HepG2 (cell line): ENCODE measurements around the gene NPDC1. TPM values are rescaled to one million over a fixed set of nuclear protein-coding genes. Genes with fewer than 3 reads are reported as not detected.

ENCODE experiments used
- CENPX ChIP-seq: sonication (generic); formaldehyde crosslinking; IDR thresholded peaks from 2 replicates; pipeline ENCODE4 v1.9.0; 2021; ENCODE audit warnings: mild to moderate bottlenecking, missing genetic modification reagents, moderate library complexity
- E2F2 ChIP-seq: sonication (generic); formaldehyde crosslinking; IDR thresholded peaks from 2 replicates; pipeline ENCODE4 v1.4.0; 2020; ENCODE audit warnings: missing genetic modification reagents, borderline replicate concordance
- JUNB ChIP-seq: sonication (generic); formaldehyde crosslinking; IDR thresholded peaks from 2 replicates; pipeline ENCODE4 v1.8.0; 2022; ENCODE audit warnings: missing genetic modification reagents, mild to moderate bottlenecking, borderline replicate concordance
- RBM22 ChIP-seq: fragments of 200-400 bp; formaldehyde crosslinking; optimal IDR thresholded peaks from 2 replicates; pipeline ENCODE3; 2017; ENCODE audit warnings: mild to moderate bottlenecking, low read length, moderate library complexity
- REL ChIP-seq: sonication (generic); formaldehyde crosslinking; conservative IDR thresholded peaks from 2 replicates; pipeline ENCODE4 v1.8.0; 2022; ENCODE audit warnings: mild to moderate bottlenecking, missing genetic modification reagents, moderate library complexity
- SRSF1 ChIP-seq: fragments of 200-400 bp; formaldehyde crosslinking; optimal IDR thresholded peaks from 2 replicates; pipeline ENCODE3; 2017; ENCODE audit warnings: mild to moderate bottlenecking, low read depth, low read length, moderate library complexity
- ZFP37 ChIP-seq: sonication (generic); formaldehyde crosslinking; IDR thresholded peaks from 2 replicates; pipeline ENCODE4 v1.4.0; 2020; ENCODE audit warnings: missing genetic modification reagents, borderline replicate concordance
- ZNF556 ChIP-seq: sonication (generic); formaldehyde crosslinking; IDR thresholded peaks from 2 replicates; pipeline ENCODE4 v1.4.0; 2020; ENCODE audit warnings: mild to moderate bottlenecking, missing genetic modification reagents, borderline replicate concordance
- polyA plus RNA-seq, 8 experiments: library from polyadenylated mRNA; depleted of rRNA in 3 of 8; stranded (reverse) in 7 of 8; unstranded in 1 of 8; fragments of >200 nt; fragmentation: Illumina TruSeq in 4 of 8; extraction: Trizol in 4 of 8; gene quantifications; 2 replicates each; pipeline versions ENCODE4 v1.2.1 to v1.2.3, GENCODE V29; 2011 to 2016; ENCODE audit warnings: low read depth in 4 of 8, missing spikeins in 1 of 8, mixed read lengths in 1 of 8; ENCODE audit not compliant: insufficient read depth in 1 of 8
- total RNA-seq, 5 experiments: library from RNA; depleted of rRNA; stranded (reverse); fragments of >200 nt; fragmentation: Illumina TruSeq; extraction: Trizol; gene quantifications; 2 replicates each; pipeline ENCODE4 v1.2.3, GENCODE V29; 2016; ENCODE audit warnings: low read depth in 1 of 5
- TF ChIP-seq, protein P1 (sequence below): sonication (generic); formaldehyde crosslinking; IDR thresholded peaks from 2 replicates; pipeline ENCODE4 v1.9.0; 2021; ENCODE audit warnings: mild to moderate bottlenecking, missing genetic modification reagents
- TF ChIP-seq, protein P2 (sequence below): IDR thresholded peaks from 2 replicates; pipeline ENCODE4 v1.6.1; 2016; ENCODE audit warnings: low read depth
- TF ChIP-seq, protein P3 (sequence below): sonication (generic); formaldehyde crosslinking; IDR thresholded peaks from 2 replicates; pipeline ENCODE4 v1.4.0; 2020; ENCODE audit warnings: mild to moderate bottlenecking, low read depth, missing genetic modification reagents
- TF ChIP-seq, protein P4 (sequence below): sonication (generic); formaldehyde crosslinking; conservative IDR thresholded peaks from 2 replicates; pipeline ENCODE4 v1.4.0; 2020; ENCODE audit warnings: missing genetic modification reagents

The NPDC1 gene
- total and polyA plus RNA-seq, 2 of the 13 experiments (the other 11 are each of a cell fraction or from before 2014, with no cell fraction given): 0.84 to 5.4 TPM

DNA sequence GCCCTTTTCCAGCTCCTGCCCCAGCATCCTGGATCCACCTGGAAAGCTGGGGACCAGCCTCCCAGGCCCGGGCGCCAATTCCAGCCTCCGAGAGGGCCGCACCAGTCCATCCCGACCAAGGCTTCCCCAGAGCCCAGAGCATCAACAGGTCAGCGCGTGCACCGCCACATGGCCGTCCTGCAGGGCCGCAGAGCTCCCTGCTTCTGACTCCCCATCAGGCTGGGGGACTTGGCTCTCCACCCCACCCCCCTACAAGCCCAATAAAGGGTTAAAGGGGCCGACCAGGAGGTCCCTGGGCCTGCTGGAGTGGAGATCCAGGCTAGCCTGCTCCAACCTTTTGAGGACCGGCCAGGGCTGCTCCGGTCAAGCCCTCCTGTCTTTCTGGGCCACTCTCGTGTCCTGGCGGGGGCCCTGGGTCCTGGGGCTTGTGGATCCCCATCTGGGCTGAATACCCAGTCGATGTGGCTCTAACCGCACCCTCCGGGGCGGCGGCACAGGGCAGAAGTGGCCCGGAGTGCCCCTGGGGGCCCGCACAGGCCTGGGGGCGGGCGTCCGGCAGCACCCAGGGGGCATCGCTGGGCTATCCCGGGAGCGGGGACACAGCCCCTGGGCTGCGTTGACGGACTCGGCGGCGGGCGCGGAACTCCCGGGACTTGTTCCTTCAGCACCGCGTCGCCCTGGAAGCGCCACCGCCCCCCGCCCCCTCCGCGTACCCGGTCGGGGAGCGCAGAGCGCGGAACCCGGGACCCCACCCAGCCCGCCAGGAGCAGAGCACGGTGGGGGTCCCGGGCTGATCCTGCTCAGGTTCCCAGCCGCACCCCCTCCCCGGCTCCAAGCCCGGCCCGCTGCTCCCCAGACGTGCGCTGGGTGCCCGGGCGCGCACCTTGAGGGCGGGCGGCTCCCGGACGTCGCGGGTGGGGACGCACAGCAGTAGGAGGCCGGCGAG is 7.3 kb upstream of the NPDC1 start (continued):
- TF ChIP-seq REL (CRISPR knock-in tag) (no peak), RBM22 (no peak), ZNF556 (no peak), ZFP37 (CRISPR knock-in tag) (no peak), SRSF1 (no peak), JUNB (no peak), E2F2 (CRISPR knock-in tag) (no peak), CENPX (no peak)
- TF ChIP-seq, protein P1, sequence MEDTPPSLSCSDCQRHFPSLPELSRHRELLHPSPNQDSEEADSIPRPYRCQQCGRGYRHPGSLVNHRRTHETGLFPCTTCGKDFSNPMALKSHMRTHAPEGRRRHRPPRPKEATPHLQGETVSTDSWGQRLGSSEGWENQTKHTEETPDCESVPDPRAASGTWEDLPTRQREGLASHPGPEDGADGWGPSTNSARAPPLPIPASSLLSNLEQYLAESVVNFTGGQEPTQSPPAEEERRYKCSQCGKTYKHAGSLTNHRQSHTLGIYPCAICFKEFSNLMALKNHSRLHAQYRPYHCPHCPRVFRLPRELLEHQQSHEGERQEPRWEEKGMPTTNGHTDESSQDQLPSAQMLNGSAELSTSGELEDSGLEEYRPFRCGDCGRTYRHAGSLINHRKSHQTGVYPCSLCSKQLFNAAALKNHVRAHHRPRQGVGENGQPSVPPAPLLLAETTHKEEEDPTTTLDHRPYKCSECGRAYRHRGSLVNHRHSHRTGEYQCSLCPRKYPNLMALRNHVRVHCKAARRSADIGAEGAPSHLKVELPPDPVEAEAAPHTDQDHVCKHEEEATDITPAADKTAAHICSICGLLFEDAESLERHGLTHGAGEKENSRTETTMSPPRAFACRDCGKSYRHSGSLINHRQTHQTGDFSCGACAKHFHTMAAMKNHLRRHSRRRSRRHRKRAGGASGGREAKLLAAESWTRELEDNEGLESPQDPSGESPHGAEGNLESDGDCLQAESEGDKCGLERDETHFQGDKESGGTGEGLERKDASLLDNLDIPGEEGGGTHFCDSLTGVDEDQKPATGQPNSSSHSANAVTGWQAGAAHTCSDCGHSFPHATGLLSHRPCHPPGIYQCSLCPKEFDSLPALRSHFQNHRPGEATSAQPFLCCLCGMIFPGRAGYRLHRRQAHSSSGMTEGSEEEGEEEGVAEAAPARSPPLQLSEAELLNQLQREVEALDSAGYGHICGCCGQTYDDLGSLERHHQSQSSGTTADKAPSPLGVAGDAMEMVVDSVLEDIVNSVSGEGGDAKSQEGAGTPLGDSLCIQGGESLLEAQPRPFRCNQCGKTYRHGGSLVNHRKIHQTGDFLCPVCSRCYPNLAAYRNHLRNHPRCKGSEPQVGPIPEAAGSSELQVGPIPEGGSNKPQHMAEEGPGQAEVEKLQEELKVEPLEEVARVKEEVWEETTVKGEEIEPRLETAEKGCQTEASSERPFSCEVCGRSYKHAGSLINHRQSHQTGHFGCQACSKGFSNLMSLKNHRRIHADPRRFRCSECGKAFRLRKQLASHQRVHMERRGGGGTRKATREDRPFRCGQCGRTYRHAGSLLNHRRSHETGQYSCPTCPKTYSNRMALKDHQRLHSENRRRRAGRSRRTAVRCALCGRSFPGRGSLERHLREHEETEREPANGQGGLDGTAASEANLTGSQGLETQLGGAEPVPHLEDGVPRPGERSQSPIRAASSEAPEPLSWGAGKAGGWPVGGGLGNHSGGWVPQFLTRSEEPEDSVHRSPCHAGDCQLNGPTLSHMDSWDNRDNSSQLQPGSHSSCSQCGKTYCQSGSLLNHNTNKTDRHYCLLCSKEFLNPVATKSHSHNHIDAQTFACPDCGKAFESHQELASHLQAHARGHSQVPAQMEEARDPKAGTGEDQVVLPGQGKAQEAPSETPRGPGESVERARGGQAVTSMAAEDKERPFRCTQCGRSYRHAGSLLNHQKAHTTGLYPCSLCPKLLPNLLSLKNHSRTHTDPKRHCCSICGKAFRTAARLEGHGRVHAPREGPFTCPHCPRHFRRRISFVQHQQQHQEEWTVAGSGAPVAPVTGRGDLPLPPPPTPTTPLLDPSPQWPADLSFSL (CRISPR knock-in tag): no peak
- TF ChIP-seq, protein P2, sequence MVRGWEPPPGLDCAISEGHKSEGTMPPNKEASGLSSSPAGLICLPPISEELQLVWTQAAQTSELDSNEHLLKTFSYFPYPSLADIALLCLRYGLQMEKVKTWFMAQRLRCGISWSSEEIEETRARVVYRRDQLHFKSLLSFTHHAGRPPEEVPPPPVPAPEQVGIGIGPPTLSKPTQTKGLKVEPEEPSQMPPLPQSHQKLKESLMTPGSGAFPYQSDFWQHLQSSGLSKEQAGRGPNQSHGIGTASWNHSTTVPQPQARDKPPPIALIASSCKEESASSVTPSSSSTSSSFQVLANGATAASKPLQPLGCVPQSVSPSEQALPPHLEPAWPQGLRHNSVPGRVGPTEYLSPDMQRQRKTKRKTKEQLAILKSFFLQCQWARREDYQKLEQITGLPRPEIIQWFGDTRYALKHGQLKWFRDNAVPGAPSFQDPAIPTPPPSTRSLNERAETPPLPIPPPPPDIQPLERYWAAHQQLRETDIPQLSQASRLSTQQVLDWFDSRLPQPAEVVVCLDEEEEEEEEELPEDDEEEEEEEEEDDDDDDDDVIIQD (CRISPR knock-in tag): no peak
- TF ChIP-seq, protein P3, sequence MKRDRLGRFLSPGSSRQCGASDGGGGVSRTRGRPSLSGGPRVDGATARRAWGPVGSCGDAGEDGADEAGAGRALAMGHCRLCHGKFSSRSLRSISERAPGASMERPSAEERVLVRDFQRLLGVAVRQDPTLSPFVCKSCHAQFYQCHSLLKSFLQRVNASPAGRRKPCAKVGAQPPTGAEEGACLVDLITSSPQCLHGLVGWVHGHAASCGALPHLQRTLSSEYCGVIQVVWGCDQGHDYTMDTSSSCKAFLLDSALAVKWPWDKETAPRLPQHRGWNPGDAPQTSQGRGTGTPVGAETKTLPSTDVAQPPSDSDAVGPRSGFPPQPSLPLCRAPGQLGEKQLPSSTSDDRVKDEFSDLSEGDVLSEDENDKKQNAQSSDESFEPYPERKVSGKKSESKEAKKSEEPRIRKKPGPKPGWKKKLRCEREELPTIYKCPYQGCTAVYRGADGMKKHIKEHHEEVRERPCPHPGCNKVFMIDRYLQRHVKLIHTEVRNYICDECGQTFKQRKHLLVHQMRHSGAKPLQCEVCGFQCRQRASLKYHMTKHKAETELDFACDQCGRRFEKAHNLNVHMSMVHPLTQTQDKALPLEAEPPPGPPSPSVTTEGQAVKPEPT (CRISPR knock-in tag): 0 out of 2 replicates have a peak, but pooled peaks have one; percentile 35
- TF ChIP-seq, protein P4, sequence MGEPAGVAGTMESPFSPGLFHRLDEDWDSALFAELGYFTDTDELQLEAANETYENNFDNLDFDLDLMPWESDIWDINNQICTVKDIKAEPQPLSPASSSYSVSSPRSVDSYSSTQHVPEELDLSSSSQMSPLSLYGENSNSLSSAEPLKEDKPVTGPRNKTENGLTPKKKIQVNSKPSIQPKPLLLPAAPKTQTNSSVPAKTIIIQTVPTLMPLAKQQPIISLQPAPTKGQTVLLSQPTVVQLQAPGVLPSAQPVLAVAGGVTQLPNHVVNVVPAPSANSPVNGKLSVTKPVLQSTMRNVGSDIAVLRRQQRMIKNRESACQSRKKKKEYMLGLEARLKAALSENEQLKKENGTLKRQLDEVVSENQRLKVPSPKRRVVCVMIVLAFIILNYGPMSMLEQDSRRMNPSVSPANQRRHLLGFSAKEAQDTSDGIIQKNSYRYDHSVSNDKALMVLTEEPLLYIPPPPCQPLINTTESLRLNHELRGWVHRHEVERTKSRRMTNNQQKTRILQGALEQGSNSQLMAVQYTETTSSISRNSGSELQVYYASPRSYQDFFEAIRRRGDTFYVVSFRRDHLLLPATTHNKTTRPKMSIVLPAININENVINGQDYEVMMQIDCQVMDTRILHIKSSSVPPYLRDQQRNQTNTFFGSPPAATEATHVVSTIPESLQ (CRISPR knock-in tag): no peak
